HG03575 (cell line): Measurements from ENCODE around the gene HMCN2.

Experiments
- ATAC-seq: cut with Tn5 transposase; IDR thresholded peaks from one replicate; pipeline ENCODE4 v1.9.1; 2021; ENCODE audit not compliant: unreplicated experiment, insufficient number of reproducible peaks, low FRiP score; ENCODE audit errors: extremely low read depth

The HMCN2 gene

DNA sequence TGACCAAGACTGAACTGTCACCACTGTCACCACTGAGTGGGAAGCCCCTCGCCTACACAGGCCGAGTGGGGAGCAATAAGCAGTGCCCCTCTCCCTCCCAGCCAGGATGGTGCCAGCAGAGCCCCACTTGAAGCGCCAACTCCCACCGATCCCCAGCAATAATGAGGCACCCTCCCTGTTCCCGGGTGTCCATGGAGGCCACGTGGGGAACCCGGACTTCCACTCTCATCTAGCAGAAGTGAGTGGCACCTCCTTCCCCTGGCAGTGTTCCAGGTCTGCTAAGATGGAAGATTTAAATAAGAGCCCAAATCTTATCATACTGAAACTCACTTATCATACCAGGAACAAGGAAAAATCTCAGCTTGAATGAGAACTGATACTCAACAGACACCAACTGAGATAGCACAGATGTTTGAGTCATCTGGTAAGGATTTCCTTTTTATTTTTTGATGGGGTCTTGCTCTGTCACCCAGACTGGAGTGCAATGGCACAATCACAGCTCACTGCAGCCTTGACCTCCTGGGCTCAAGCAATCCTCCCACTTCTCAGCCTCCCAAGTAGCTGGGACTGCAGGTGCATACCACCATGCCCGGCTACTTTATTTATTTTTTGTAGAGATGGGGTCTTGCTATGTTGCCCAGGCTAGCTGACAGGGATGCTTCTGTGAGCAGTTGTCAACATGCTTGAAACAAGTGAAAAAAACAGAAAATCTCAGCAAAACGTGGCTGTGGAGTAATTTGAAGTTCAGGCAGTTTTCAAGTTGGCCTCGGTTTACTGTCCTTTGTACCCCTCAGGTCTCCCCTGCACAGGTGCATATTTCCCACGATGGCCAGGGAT is 149.6 kb downstream of the HMCN2 start:
- no peak for ATAC-seq

DNA sequence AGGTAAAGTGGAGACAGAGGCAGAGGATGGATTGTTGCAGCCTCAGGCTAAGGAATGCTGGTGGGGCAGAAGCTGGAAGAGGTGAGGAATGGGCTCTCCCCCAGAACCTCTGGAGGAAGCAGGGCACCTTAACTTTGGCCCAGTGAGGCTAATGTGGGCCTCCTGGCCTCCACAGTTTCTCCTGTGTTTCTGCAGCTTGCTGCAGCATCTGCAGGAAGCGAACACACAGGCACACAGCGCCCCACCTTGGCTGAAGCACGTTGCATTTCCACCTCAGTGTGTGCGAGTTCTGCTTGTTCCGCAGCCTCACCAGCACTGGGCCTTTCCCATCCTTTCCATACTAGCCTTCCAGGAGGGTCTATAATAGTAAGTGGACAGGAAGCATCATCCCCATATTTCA is 152.0 kb downstream of the HMCN2 start:
- ATAC-seq: no peak

DNA sequence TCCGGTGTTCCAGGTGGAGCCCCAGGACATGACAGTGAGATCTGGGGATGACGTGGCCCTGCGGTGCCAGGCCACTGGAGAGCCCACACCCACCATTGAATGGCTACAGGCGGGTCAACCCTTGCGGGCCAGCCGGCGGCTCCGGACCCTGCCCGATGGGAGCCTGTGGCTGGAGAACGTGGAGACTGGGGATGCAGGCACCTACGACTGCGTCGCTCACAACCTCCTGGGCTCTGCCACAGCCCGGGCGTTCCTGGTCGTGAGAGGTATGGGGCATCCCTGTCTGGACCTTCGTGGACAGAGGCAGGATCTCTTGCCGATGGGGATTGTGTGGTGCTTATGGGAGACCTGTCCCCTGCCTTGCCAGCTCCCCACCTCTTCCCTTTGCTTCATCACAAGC is 153.2 kb downstream of the HMCN2 start:
- no peak for ATAC-seq

- ATAC-seq: no peak
Measured at GRCh38 chr9:130419521-130420035, 154.0 kb downstream of the HMCN2 start.

GRCh38 chr9:130421154-130421801 is 155.7 kb downstream of the HMCN2 start:
- no peak for ATAC-seq

GRCh38 chr9:130421802-130422276 is 156.3 kb downstream of the HMCN2 start:
- ATAC-seq: no peak

DNA sequence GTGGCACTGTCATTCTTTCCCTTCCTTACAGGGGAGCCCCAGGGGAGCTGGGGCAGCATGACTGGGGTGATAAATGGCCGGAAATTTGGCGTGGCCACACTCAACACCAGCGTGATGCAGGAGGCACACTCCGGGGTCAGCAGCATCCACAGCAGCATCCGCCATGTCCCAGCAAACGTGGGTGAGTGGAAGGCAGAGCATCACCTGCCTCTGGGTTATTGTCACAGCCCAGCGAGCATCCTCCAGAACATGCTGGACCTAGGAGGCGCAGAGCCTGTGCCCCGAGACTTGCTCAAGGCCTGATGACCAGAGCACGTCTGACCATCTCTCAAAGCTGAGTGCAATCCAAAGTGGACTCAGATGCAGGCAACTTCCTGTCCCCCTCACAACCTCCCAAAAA is 157.0 kb downstream of the HMCN2 start:
- ATAC-seq: no peak

- ATAC-seq: no peak
Measured at GRCh38 chr9:130423272-130423671, 157.7 kb downstream of the HMCN2 start.

DNA sequence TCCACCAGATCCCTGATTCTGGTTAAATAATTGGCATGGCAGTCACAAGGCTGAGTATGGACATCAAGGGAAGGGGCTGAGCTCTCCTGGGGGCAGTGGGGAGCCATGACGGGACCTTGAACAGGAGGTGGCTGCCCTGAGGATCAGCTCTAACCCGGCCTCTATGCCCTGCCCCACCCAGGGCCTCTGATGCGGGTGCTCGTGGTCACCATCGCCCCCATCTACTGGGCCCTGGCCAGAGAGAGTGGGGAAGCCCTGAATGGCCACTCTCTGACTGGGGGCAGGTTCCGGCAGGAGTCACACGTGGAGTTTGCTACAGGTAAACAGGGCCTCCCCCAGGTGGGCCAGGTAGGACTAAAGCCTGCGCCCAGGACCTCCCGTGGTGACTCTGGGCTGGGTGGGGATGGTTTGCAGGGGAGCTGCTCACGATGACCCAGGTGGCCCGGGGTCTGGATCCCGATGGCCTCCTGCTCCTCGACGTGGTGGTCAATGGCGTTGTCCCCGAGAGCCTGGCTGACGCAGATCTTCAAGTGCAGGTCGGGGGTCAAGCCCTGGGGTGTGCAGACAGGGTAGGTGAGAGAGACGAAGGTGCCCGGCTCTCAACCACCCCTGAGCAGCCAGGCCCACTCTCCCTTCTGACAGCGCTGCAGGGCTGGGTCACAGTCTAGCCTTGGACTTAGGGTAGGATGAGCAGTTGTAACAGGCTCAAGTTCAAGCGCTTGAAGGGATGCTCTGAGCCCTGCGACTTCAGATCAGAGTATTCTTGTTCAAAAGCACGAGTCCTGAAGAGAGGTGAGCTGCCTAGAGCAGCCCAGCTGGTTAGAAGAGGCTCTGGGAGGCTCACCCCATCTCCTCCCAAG is 159.3 kb downstream of the HMCN2 start:
- ATAC-seq: no peak

- no peak for ATAC-seq
Measured at GRCh38 chr9:130425741-130426466, 160.3 kb downstream of the HMCN2 start.

DNA sequence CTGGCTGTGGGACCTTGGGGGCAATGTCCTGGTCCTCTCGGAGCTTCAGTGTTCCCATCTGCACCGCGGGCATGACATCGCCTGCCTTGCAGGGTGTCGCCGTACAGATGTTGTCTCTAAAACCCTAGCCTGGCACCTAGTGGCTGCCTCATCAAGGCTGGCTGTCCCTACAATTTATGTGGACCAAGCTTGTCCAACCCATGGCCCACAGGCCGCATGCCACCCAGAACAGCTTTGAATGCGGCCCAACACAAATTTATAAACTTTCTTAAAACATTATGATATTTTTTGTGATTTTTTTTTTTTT is 160.9 kb downstream of the HMCN2 start:
- no peak for ATAC-seq

GRCh38 chr9:130426883-130427282 is 161.3 kb downstream of the HMCN2 start:
- no peak for ATAC-seq

DNA sequence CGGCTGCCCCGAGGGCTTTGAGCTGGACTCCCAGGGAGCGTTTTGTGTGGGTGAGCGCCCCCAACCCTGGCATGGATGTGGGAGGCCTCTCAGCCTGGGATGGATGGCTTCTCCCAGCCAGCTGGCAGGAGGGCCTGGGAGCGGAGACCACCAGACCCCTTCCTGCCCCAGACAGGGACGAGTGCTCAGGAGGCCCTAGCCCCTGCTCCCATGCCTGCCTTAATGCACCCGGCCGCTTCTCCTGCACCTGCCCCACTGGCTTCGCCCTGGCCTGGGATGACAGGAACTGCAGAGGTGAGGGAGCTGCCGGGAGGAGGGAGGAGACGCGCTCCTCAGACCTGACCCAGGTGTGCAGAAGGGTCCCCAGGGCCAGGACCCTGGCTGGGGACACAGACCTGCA is 161.8 kb downstream of the HMCN2 start:
- no peak for ATAC-seq

DNA sequence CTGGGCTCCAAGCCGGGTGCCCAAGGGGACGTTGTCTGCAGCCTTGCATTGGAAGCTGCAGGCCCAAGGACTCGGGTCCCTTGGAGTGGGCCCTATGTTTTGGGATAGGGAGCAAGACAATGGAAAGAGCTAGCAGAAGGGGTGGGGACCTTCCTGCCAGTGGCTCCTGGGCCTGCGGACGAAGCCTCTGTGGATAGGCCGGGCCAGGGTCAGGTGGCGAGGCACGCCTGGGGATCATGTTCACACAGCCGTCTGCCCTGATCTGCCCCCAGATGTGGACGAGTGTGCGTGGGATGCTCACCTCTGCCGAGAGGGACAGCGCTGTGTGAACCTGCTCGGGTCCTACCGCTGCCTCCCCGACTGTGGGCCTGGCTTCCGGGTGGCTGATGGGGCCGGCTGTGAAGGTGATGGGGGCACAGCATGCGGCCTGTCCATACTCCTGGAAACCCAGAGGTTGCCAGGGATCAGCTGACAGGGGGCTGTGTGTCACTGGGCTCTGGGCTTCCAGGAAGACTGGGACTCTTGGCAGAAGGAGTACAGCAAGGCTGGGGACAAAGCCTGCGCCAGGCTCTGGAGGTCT is 162.6 kb downstream of the HMCN2 start:
- ATAC-seq: no peak

GRCh38 chr9:130429381-130429780 is 163.8 kb downstream of the HMCN2 start:
- ATAC-seq: no peak

DNA sequence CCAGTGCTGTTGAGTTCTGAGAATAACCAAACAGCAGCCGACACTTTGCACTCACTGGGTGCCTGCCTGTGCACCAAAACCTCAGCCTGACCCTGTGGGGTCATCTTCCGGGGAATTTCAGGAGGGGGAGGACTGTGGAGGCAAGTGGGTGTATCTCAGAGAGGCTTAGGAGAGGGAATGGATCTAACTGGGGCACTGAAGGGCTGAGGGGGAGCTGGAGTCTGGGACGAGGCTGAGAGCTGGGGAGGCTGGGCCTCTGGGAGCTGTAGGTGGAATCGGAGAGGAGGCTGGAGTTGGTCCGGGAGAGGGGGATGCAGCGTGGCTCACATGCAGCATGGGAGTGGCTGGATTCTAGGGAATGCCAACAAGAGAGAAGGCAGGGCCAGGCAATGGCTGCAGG is 164.3 kb downstream of the HMCN2 start:
- ATAC-seq: no peak

- ATAC-seq: no peak
Measured at GRCh38 chr9:130430232-130430631, 164.7 kb downstream of the HMCN2 start.

DNA sequence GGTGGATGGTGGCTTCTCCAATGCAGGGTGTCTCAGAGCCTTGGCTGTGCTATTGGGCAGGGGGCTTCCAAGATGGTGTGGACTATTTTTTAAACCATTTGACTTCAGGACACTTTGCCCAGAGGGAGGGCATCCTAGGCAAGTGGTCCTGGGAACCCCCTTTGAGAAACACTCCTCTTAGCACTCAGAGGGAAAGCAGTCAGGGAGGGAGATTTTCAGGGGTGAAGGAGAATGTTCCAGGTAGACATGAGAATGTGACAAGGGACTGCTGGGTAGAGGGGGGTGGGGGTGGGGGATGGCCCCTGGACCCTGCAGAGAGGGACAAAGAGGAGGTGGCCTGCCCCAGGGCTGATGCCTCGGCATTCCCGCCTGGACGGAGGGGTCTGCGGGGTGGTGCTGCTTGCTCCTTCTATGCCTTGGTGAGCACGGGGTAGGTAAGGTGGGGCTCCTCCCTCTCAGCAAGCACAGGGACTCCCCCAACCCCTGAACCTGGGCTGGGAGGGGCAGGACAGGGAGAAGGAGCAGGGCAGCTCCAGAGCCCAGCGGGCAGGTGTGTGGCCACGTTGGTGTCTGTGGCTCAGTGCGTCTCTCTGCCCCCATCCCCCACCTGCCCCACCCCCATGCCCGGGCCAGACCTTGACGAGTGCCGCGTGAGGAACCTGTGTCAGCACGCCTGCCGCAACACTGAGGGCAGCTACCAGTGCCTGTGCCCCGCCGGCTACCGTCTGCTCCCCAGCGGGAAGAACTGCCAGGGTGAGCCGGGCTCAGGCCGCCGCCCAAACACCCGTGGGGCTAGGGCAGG is 165.4 kb downstream of the HMCN2 start:
- no peak for ATAC-seq
